HG03039 (cell line): ENCODE measurements around the gene TTLL5.
"Not testable (repeated sequence)": the region's sequence is repeated elsewhere in the genome, so short reads cannot be mapped to it uniquely, and the experiment has no call there.

ENCODE experiments used
- ATAC-seq: cut with Tn5 transposase; IDR thresholded peaks from one replicate; pipeline ENCODE4 v1.9.1; 2021; ENCODE audit warnings: mild to moderate bottlenecking, moderate library complexity; ENCODE audit not compliant: unreplicated experiment

The TTLL5 gene

GRCh38 chr14:75826599-75826998 lies 165.6 kb downstream of the TTLL5 start:
- no peak for ATAC-seq

GRCh38 chr14:75827331-75827730 lies 166.3 kb downstream of the TTLL5 start:
- ATAC-seq = no peak

GRCh38 chr14:75829316-75829715 lies 168.3 kb downstream of the TTLL5 start:
- ATAC-seq = no peak

GRCh38 chr14:75831455-75831854 lies 170.4 kb downstream of the TTLL5 start:
- no peak for ATAC-seq

- ATAC-seq = no peak
These were observed 170.9 kb downstream of the TTLL5 start for GRCh38 chr14:75831952-75832351.

- ATAC-seq = no peak
These were observed 171.7 kb downstream of the TTLL5 start for GRCh38 chr14:75832621-75833297.

GRCh38 chr14:75833326-75834020 lies 172.4 kb downstream of the TTLL5 start:
- no peak for ATAC-seq

- ATAC-seq = no peak
These were observed 174.2 kb downstream of the TTLL5 start for GRCh38 chr14:75835156-75835725.

- no peak for ATAC-seq
These were observed 174.7 kb downstream of the TTLL5 start for GRCh38 chr14:75835737-75836136.

- ATAC-seq = no peak
These were observed 176.2 kb downstream of the TTLL5 start for GRCh38 chr14:75837151-75837787.

- ATAC-seq = no peak
These were observed 179.9 kb downstream of the TTLL5 start for GRCh38 chr14:75840911-75841310.

GRCh38 chr14:75842551-75842950 lies 181.5 kb downstream of the TTLL5 start:
- no peak for ATAC-seq

- ATAC-seq = no peak
These were observed 183.4 kb downstream of the TTLL5 start for GRCh38 chr14:75844486-75844885.

- ATAC-seq = no peak
These were observed 184.2 kb downstream of the TTLL5 start for GRCh38 chr14:75845136-75845804.

- ATAC-seq = not testable (repeated sequence)
These were observed 185.6 kb downstream of the TTLL5 start for GRCh38 chr14:75846694-75847093.

GRCh38 chr14:75847584-75847983 lies 186.5 kb downstream of the TTLL5 start:
- no peak for ATAC-seq

- no peak for ATAC-seq
These were observed 187.3 kb downstream of the TTLL5 start for GRCh38 chr14:75848167-75848913.

GRCh38 chr14:75849300-75849895 lies 188.4 kb downstream of the TTLL5 start:
- no peak for ATAC-seq

- ATAC-seq = no peak
These were observed 190.5 kb downstream of the TTLL5 start for GRCh38 chr14:75851574-75851866.

- no peak for ATAC-seq
These were observed 193.2 kb downstream of the TTLL5 start for GRCh38 chr14:75854111-75854799.
